Ascending aorta (tissue), 2 donors: ENCODE data around the gene LY6G5C. TPM values are rescaled to one million over a fixed set of nuclear protein-coding genes. Genes with fewer than 3 reads are reported as not detected.

Source experiments
- DNase-seq, 2 donors: peaks; one replicate each; pipeline ENCODE4 v3.0.0-alpha.2; 2019; ENCODE audit warnings: low spot score in 2 of 2
- H3K27ac ChIP-seq, 2 donors: fragments of 200-600 bp; sonication (generic); one replicate each; pipeline ENCODE4 v1.5.1; 2016 to 2017; ENCODE audit warnings: mild to moderate bottlenecking in 1 of 2
- H3K27me3 ChIP-seq: fragments of 200-600 bp; sonication (generic); one replicate; pipeline ENCODE4 v1.5.1; 2017
- H3K36me3 ChIP-seq, 2 donors: fragments of 200-600 bp; sonication (generic); one replicate each; pipeline ENCODE4 v1.5.1; 2016
- H3K4me1 ChIP-seq, 2 donors: fragments of 200-600 bp; sonication (generic); one replicate each; pipeline ENCODE4 v1.5.1; 2016 to 2017; ENCODE audit warnings: mild to moderate bottlenecking in 1 of 2
- H3K4me3 ChIP-seq, 2 donors: fragments of 200-600 bp; sonication (generic); one replicate each; pipeline ENCODE4 v1.5.1; 2016 to 2017; ENCODE audit warnings: mild to moderate bottlenecking in 1 of 2
- H3K9me3 ChIP-seq, 2 donors: fragments of 200-600 bp; sonication (generic); one replicate each; pipeline ENCODE4 v1.5.1; 2016
- intact Hi-C: fragments of 100-400 bp; cut with DNase I; formaldehyde crosslinking; loops from one replicate; pipeline ENCODE4 v1.15.1; 2023
- total RNA-seq: library from RNA; depleted of rRNA; stranded (reverse); fragments of >200 nt; gene quantifications from one replicate; pipeline ENCODE4 v1.1.0, GENCODE V29; 2016
- TF ChIP-seq, protein P1 (sequence below), 3 experiments: fragments of 200-600 bp in 2 of 3; fragments of 450-650 bp in 1 of 3; sonication (generic) in 2 of 3; IDR thresholded peaks; one replicate each; pipeline ENCODE4 v1.5.1; 2016 to 2019; ENCODE audit warnings: antibody characterized with exemption in 3 of 3, mild to moderate bottlenecking in 1 of 3, moderate library complexity in 1 of 3

LY6G5C gene
- total RNA-seq, 1 donor from 2014 or later: 0.96 TPM

DNA sequence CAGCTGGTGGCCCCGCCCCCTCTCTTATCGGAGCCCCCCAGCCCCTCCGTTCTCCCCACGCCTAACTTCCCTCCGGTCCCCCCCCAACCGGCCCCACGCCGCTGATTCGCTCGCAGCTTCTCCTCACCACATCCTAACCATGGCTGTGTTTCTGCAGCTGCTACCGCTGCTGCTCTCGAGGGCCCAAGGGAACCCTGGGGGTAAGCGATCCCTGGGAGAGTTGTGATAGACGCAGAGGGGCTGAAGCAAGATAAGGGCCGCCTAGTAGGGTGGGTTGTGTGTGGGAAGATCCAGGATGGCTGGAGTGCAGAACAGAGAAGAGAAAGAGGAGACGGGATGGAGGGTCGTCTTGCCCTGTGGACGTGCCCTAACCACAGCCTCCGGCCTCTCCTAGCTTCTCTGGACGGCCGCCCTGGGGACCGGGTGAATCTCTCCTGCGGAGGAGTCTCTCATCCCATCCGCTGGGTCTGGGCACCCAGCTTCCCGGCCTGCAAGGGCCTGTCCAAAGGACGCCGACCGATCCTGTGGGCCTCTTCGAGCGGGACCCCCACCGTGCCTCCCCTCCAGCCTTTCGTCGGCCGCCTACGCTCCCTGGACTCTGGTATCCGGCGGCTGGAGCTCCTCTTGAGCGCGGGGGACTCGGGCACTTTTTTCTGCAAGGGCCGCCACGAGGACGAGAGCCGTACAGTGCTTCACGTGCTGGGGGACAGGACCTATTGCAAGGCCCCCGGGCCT lies 42.5 kb upstream of the LY6G5C start, which contains the start of gene MPIG6B:
MPIG6B (plus strand) TSS at position 129 of the 735 bp plus-strand sequence; CDS start at position 140, 11 bp downstream.
- Histone ChIP-seq H3K27ac (no peak within 1 kb of the TSS), H3K27me3 (no peaks in the 10 kb centered on the region), H3K4me1 (peaks cover 5 to 12% of the 10 kb centered on the region in 2 donors), H3K4me3 (no peak within 1 kb of the TSS), H3K36me3 (peaks cover 22 to 25% of the 10 kb centered on the region in 2 donors), H3K9me3 (no peaks in the 10 kb centered on the region)
- no peak for DNase-seq
- TF ChIP-seq, protein P1, sequence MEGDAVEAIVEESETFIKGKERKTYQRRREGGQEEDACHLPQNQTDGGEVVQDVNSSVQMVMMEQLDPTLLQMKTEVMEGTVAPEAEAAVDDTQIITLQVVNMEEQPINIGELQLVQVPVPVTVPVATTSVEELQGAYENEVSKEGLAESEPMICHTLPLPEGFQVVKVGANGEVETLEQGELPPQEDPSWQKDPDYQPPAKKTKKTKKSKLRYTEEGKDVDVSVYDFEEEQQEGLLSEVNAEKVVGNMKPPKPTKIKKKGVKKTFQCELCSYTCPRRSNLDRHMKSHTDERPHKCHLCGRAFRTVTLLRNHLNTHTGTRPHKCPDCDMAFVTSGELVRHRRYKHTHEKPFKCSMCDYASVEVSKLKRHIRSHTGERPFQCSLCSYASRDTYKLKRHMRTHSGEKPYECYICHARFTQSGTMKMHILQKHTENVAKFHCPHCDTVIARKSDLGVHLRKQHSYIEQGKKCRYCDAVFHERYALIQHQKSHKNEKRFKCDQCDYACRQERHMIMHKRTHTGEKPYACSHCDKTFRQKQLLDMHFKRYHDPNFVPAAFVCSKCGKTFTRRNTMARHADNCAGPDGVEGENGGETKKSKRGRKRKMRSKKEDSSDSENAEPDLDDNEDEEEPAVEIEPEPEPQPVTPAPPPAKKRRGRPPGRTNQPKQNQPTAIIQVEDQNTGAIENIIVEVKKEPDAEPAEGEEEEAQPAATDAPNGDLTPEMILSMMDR (IDR thresholded peaks at IDR 0.05): no peak
- intact Hi-C loops: no loop called here

DNA sequence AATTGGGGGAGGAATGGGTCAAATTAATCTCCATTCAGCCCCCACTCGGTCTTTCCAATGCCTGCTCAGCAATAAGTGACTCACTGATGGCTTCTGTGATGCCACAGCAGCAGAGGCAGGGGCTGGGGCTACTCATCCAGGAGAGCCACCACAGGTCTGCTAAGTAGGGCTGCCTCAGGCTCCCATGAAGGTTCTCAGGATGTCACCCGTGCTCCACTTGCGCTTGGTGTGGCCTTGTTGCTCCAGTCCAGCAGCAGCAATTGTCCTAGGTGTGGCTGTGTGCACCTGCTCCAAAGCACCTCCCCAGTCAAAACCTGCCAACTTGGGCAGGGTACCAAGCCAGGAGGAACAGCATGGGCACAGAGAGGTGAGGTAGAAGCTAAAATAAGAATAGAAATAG lies 41.3 kb upstream of the LY6G5C start:
- no peak overlapping the region for H3K4me3 ChIP-seq
- TF ChIP-seq, protein P1 (IDR thresholded peaks at IDR 0.05): no peak
- peaks cover 16 to 19% of the 10 kb centered on the region in 2 donors for H3K36me3 ChIP-seq
- no peaks in the 10 kb centered on the region for H3K27me3 ChIP-seq
- intact Hi-C loops: no loop called here
- no peak overlapping the region for H3K27ac ChIP-seq
- H3K4me1 ChIP-seq: no peaks in the 10 kb centered on the region
- no peaks in the 10 kb centered on the region for H3K9me3 ChIP-seq
- DNase-seq: no peak

DNA sequence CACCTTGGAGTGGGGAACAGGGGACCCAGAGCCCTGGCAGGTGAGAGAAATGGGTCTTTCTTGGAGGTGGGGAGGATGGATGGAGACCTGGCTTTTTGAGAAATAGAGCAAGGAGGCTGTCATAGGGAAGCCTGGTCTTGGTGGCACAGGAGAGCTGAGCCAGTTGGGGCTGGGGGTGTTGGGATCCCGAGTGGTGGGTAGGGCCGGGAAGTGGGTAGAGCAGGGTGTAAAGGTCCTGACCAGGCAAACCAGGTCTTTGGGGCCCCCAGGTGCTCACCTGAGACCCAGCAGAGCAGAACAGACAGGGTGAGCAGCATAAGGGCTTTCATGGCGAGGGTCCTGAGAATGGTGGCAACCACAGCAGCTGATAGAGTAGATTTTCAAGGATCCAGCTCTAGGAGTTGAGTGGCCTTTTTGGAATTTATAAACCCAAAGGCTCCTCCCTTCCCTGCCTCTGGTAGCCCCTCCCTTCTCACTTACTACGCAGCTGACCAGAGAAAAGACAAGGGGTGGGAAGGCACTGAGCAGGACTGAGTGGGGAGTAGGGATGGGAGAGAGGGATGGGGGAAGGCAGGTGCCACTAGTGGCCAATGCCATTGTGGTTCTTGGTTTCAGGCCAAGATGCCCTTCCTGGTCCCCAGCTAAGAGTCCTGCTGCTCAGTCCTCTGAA lies 40.6 kb upstream of the LY6G5C start, which contains the start of gene LY6G6C:
LY6G6C (minus strand) TSS at position 396 of the 670 bp plus-strand sequence; CDS start at position 329, 67 bp downstream.
- no peak for DNase-seq
- H3K4me1 ChIP-seq: no peaks in the 10 kb centered on the region
- H3K27ac ChIP-seq: no peak within 1 kb of the TSS
- H3K4me3 ChIP-seq: no peak within 1 kb of the TSS
- H3K9me3 ChIP-seq: no peaks in the 10 kb centered on the region
- H3K36me3 ChIP-seq: peaks cover 9 to 12% of the 10 kb centered on the region in 2 donors
- intact Hi-C loops: no loop called here
- no peaks in the 10 kb centered on the region for H3K27me3 ChIP-seq
- TF ChIP-seq, protein P1 (IDR thresholded peaks at IDR 0.05): no peak

DNA sequence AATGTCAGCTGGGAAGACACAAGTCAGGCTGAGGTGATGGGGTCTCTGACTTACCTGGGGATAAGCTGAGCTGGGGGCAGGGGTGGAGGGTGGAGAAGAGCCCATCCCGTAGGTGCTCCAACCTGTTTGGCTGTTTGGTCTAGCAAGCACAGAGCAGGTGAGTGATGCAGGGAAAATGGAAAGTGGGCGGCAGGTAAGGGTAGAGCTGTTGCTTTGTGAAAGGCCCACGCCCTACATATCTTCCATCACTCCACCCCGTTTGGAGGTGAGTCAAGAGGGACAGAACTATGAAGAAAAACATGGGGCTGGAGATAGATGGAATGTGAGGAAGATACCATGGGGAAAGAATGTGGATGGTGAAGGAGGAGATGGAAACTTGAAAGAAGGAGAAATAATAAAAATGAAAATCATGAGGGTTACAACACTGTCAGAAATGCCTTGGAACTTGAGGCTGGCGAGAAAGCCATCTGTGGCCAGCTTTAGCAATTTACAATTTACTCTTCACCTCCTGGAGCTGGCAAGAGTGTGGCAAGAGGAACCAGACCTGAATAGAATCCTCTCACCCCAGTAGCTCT lies 39.4 kb upstream of the LY6G5C start:
- no peaks in the 10 kb centered on the region for H3K27me3 ChIP-seq
- intact Hi-C loops: no loop called here
- TF ChIP-seq, protein P1 (IDR thresholded peaks at IDR 0.05): no peak
- no peak for DNase-seq
- H3K4me1 ChIP-seq: no peaks in the 10 kb centered on the region
- H3K27ac ChIP-seq: no peak overlapping the region
- H3K36me3 ChIP-seq: peaks cover 0 to 5% of the 10 kb centered on the region in 2 donors
- no peaks in the 10 kb centered on the region for H3K9me3 ChIP-seq
- no peak overlapping the region for H3K4me3 ChIP-seq

DNA sequence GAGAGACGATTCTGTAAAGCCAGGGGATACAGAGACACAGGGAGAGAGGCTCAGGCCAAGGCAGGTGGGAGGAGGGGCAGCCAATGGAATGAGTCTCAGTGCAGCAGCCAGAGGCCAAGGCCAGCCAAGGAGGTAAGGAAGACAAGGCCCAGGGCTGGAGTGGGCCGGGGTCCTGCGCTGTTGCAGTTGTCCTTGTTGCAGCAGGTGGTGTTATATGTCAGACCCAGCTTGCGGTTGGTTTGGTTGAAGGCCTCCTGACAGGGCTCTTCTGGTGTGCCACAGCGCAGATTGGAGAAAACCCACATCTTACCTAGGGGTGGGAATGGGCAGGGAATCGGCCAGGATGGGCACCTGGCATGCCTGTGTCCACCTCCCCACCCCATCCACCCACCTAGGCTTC lies 38.1 kb upstream of the LY6G5C start:
- TF ChIP-seq, protein P1 (IDR thresholded peaks at IDR 0.05): no peak
- no peaks in the 10 kb centered on the region for H3K27me3 ChIP-seq
- H3K4me3 ChIP-seq: no peak overlapping the region
- intact Hi-C loops: no loop called here
- H3K9me3 ChIP-seq: no peaks in the 10 kb centered on the region
- H3K36me3 ChIP-seq: peaks cover 0 to 3% of the 10 kb centered on the region in 2 donors
- H3K4me1 ChIP-seq: no peaks in the 10 kb centered on the region
- no peak overlapping the region for H3K27ac ChIP-seq
- no peak for DNase-seq
